KG1 (cell line): Measurements from ENCODE around the gene SREBF1.

Experiments
- DNase-seq: peaks from one replicate; lab custom pipeline; 2025; lab: John Stamatoyannopoulos, UW

Gene SREBF1

GRCh38 chr17:17859909-17860765 is 23.4 kb upstream of the SREBF1 start:
- no peak for DNase-seq

DNA sequence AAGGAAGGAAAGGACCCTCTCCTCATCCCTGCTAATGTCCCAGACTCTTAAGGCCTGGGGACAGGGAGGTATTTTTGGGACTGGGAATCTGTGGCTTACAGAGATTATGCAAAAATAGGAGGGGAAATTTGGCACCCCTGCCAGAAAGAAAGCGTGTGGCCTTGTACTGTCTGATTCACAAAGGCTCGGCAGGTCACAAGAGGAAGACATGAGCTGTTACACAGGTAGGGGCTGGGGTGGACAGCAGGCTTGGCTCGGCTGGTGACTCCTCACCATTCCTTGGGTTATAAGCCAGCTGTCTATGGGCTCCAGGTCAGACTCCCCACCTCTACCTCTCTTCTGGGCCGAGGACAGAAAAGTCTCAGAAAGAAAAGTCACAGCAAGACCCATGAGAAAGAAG is 20.7 kb upstream of the SREBF1 start:
- no peak for DNase-seq

GRCh38 chr17:17856386-17856785 is 19.6 kb upstream of the SREBF1 start:
- DNase-seq: no peak

DNA sequence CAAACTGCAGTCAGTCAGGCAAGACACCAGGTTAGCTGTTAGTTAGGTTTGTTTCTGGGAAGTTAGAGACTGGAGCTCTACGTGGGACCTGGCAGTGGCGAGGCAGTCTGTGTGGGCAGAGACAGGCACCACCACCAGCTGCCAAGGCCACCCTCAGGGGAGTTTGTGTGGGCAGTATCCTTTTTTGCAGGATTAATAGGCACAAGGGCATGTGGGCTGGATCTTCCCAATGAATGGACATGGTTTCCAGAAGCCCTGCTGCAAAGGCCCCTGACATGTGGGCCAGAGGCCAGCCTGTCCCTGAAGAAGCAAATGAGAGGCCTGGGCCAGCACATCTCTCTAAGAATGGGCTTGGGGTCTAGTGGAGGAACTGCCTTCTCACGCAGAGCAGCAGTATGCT is 19.2 kb upstream of the SREBF1 start:
- DNase-seq: no peak

DNA sequence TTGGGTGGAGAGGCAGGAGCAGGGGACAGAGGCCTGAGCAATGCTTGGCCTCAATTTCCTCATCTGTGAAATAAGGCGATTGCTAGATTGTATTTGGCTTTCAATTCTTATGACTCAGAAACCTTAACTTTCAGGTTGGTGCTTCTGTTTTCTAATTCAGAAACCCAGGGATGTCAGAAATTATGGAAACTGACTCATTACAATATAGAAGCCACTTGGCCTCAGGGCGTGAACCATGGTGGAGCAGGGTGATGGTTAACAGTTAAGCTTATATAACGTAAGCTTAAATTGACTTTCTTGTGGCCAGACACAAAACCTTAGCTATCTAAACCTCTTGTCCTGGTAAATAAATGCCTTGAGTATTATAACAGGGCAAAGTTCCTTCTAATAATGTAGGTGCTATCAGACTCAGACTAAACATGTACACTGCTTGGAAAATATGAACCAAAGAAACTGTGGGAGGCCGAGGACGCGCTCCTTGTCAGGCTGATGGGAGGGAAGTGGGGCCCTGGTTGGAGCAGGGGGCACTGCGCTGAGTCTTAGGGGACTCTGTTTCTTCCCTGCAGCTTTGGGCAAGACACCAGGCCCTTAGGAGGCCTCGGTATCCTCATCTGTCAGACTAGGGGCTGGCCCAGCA is 17.1 kb upstream of the SREBF1 start:
- no peak for DNase-seq

GRCh38 chr17:17852930-17853329 is 16.1 kb upstream of the SREBF1 start:
- no peak for DNase-seq

DNA sequence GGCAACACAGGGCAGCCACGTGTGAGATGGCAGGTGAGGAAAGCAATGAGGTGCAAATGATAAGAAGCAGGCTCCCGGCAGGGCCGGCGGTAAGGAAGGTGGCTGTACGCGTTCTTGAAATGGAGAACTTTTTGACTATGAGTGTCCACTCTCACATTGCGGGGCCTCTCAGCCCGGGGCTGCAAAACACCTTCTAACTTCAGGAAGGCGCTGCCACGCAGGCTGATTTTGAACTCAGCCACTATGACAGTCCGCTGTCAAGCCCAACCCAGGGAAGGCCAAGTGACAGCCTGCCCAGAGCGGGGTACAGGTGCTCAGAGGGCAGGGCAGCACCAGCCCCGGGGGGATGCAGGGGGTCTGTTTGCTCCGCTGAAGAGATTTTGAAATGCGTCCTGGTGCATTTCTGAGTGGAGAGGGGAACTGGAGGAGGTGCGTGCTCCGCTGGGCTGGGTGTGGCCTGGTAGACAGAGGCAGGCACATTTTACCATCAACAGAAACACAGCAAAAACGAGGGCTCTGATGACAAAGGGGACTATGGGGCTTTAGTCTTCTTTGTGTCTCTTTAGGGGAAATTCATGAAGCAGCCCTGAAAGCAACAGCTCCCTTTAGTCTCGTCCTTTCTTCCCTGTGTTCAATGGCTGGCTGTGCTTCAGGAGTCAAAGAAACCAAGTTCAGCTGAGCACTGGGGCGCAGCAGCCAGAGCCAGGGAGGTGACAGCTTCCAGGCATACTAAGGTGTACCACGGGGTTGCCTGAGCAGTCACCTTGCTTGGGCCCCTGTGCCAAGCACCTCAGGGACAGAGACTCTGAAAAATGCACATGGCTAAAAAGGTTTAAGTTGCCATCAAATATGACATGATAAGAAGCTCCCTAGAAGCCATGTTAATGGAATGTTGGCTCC is 14.6 kb upstream of the SREBF1 start:
- no peak for DNase-seq

GRCh38 chr17:17849845-17850373 is 13.1 kb upstream of the SREBF1 start:
- no peak for DNase-seq

- no peak for DNase-seq
Measured at GRCh38 chr17:17849147-17849820, 12.5 kb upstream of the SREBF1 start.

GRCh38 chr17:17848311-17849082 is 11.7 kb upstream of the SREBF1 start:
- DNase-seq: no peak

- DNase-seq: no peak
Measured at GRCh38 chr17:17847726-17848125, 10.9 kb upstream of the SREBF1 start.

DNA sequence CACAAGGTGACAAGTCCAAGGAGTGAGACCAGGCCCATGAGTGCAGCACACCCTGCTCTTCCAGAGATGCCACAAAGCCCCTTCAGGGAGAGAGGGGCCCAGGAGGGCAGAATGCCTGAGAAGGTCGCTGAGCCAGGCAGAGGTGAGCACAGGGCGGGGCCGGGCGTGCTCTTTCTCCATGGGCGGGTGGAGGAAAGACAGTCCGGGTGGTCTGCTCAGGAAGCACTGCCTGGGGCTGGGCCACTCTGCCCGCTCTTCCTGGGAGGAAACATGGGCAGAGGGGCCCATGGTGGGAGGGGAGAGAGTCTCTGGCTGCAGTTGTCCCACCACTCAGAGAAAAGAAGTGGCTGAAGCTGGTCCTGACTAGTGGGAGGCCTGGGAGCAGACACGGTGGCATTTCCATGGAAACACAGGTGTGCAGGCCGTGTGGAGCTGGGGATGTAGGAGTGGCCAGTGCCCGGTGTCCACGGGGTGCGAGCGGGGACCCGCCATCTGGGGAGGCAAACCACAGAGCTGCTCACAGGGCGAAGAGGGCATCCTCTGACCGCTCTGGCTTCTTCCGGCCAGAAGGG is 10.4 kb upstream of the SREBF1 start:
- no peak for DNase-seq

DNA sequence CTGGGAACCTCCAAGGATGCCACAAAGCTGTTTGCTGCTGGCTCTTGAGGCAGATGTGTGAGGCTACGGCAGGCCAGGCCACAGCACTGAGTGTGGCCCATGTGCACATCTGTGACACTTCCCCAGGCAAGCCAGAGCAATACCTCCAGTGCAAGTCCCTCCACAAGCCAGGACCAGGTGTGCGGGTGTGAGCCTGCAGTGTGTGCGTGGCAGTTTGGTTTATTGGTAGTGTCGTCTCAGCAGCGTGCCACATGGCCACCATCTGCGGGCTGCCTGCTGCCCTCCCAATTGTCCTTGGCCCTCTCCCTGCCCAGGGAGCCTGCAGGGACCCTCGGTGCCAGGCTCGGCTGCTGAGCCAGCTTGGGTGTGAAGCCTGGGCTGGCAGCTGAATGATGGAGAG is 9.9 kb upstream of the SREBF1 start:
- DNase-seq: no peak

GRCh38 chr17:17846003-17846402 is 9.2 kb upstream of the SREBF1 start:
- no peak for DNase-seq

DNA sequence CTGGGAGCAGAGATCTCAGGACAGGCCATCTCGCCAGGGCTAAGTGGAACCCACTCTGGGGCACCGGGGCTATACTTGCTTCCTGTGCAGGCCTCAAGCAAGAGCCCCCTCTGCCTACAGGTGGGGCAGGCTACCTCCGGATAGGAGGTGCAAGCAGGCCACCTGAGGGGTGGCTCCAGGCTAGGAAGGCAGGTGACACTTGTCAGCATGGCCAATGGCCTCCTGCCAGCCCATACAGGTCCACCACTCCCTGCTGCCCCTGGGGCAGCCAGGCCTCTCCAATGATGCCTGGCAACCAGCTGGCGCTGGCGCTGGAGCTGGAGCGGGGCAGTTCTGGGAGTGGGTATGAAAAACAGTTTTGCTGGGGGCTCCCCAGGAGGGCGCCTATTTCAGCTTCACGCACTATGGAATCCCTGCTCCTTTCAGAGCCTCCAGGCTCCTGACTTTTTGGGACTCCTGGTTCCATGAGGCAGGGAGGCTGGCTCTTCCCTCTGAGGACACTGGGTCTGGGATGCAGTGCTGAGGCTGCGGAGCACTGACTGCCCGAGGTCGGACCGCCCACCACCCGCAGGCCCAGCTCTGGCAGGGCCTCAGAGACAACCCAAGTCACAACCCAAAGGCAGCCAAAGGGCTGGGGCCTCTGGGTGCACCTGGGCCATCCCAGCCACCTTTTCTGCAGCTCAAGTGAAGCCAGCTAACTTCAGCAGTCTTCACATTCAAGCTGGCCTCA is 8.4 kb upstream of the SREBF1 start:
- DNase-seq: no peak

GRCh38 chr17:17844500-17844899 is 7.7 kb upstream of the SREBF1 start:
- DNase-seq: no peak

GRCh38 chr17:17844079-17844478 is 7.3 kb upstream of the SREBF1 start:
- no peak for DNase-seq

- no peak for DNase-seq
Measured at GRCh38 chr17:17843096-17843495, 6.3 kb upstream of the SREBF1 start.

DNA sequence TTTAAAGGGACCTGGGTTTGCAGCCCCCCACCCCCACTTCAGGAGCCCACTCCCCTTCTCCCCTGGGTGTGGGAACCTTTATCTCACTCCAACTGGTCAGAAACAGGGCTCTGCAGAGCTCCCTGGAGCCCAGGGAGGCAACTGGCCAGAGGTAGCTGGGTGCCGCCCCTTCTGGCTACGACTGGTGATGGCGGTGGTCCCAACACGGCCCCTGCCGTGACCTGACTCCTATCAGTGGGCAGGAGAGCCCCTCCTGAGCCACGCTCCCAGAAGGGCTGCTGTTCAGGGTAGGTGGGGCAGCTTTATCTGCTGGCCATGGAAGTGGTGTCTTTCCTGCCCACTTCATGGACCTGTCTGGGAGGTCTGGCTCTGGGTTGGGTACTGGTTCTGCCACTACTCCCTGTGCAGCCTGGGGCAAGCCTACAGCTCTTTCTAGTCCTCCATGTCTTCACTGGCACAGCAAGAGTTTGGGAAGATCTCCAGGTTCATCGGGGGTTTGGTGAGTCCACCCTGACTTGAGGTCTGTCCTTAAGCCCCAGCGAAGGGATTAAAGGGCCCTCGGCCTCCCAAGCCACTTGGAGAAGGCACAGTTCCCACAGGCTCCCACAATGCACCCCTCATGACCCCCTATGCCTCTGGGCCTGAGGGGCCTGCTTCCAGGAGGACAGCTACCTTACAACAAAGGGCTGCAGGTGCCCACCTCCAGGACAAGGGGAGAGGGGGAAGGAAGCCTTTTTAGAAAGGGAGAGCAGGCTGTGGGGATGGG is 5.5 kb upstream of the SREBF1 start:
- no peak for DNase-seq
